HG02798 (cell line): Measurements from ENCODE around the gene PSMD7.
"Not testable (repeated sequence)": the region's sequence is repeated elsewhere in the genome, so short reads cannot be mapped to it uniquely, and the experiment has no call there.

Experiments used
- ATAC-seq: cut with Tn5 transposase; IDR thresholded peaks from one replicate; pipeline ENCODE4 v1.9.1; 2021; ENCODE audit warnings: mild to moderate bottlenecking; ENCODE audit not compliant: unreplicated experiment, poor library complexity

Gene PSMD7

GRCh38 chr16:74291577-74292208 is 4.9 kb upstream of the PSMD7 start:
- no peak for ATAC-seq

GRCh38 chr16:74296104-74296431 is 546 bp upstream of the PSMD7 start:
- peak; percentile 11 for ATAC-seq

- peak; percentile 29 for ATAC-seq
Measured at GRCh38 chr16:74297145-74297665, 591 bp downstream of the PSMD7 start.

GRCh38 chr16:74298104-74298503 is 1.5 kb downstream of the PSMD7 start:
- ATAC-seq: no peak

- no peak for ATAC-seq
Measured at GRCh38 chr16:74302341-74302740, 5.7 kb downstream of the PSMD7 start.

- ATAC-seq: no peak
Measured at GRCh38 chr16:74304164-74304834, 7.7 kb downstream of the PSMD7 start.

GRCh38 chr16:74304835-74305176 is 8.2 kb downstream of the PSMD7 start:
- no peak for ATAC-seq

- ATAC-seq: no peak
Measured at GRCh38 chr16:74305281-74305680, 8.7 kb downstream of the PSMD7 start.

GRCh38 chr16:74305978-74306784 is 9.6 kb downstream of the PSMD7 start:
- no peak for ATAC-seq

GRCh38 chr16:74307383-74307782 is 10.8 kb downstream of the PSMD7 start:
- no peak for ATAC-seq

GRCh38 chr16:74309789-74310781 is 13.5 kb downstream of the PSMD7 start:
- no peak for ATAC-seq

GRCh38 chr16:74315059-74315458 is 18.4 kb downstream of the PSMD7 start:
- ATAC-seq: no peak

GRCh38 chr16:74320707-74321106 is 24.1 kb downstream of the PSMD7 start:
- ATAC-seq: no peak

- no peak for ATAC-seq
Measured at GRCh38 chr16:74321356-74321755, 24.7 kb downstream of the PSMD7 start.

- no peak for ATAC-seq
Measured at GRCh38 chr16:74322301-74322710, 25.7 kb downstream of the PSMD7 start.

GRCh38 chr16:74324777-74325176 is 28.2 kb downstream of the PSMD7 start:
- not testable (repeated sequence) for ATAC-seq

- ATAC-seq: no peak
Measured at GRCh38 chr16:74325641-74326040, 29.0 kb downstream of the PSMD7 start.

- ATAC-seq: not testable (repeated sequence)
Measured at GRCh38 chr16:74328346-74328745, 31.7 kb downstream of the PSMD7 start.

GRCh38 chr16:74332469-74332868 is 35.9 kb downstream of the PSMD7 start:
- not testable (repeated sequence) for ATAC-seq

- not testable (repeated sequence) for ATAC-seq
Measured at GRCh38 chr16:74337506-74337905, 40.9 kb downstream of the PSMD7 start.
